ENCODE data around the gene TCF4.
"Not testable (repeated sequence)": the region's sequence is repeated elsewhere in the genome, so short reads cannot be mapped to it uniquely, and the experiment has no call there.

The TCF4 gene

GRCh38 chr18:55489034-55489986, 98.7 kb downstream of the TCF4 start:
- no peak for DNase-seq
- intact Hi-C loops (cut with DNase I), result no loop called here

- intact Hi-C loops (cut with DNase I), result no loop called here
- no peak for DNase-seq
Measured at GRCh38 chr18:55488473-55488872, 99.5 kb downstream of the TCF4 start.

GRCh38 chr18:55487997-55488396, 100.0 kb downstream of the TCF4 start:
- DNase-seq, result no peak
- intact Hi-C loops (cut with DNase I), result no loop called here

- intact Hi-C loops (cut with DNase I), result no loop called here
Measured at GRCh38 chr18:55486936-55487335, 101.1 kb downstream of the TCF4 start.

GRCh38 chr18:55485666-55486065, 102.3 kb downstream of the TCF4 start:
- intact Hi-C loops (cut with DNase I), result no loop called here
- DNase-seq, result no peak

More at GRCh38 chr18:55486936-55487335, 101.1 kb downstream of the TCF4 start:
- no peak for DNase-seq

GRCh38 chr18:55484773-55485172, 103.2 kb downstream of the TCF4 start:
- DNase-seq, result no peak
- intact Hi-C loops (cut with DNase I), result no loop called here

- intact Hi-C loops (cut with DNase I), result no loop called here
- no peak for DNase-seq
Measured at GRCh38 chr18:55483266-55483871, 104.6 kb downstream of the TCF4 start.

- intact Hi-C loops (cut with DNase I), result no loop called here
- no peak for DNase-seq
Measured at GRCh38 chr18:55479656-55480420, 108.2 kb downstream of the TCF4 start.

GRCh38 chr18:55477860-55478581, 110.0 kb downstream of the TCF4 start:
- DNase-seq, result peak in 2 of 42 donors; percentile 21 to 43
- intact Hi-C loops (cut with DNase I), result no loop called here

GRCh38 chr18:55477499-55477859, 110.5 kb downstream of the TCF4 start:
- intact Hi-C loops (cut with DNase I), result no loop called here
- DNase-seq, result peak in 1 of 42 donors; percentile 44

- intact Hi-C loops (cut with DNase I), result no loop called here
- no peak for DNase-seq
Measured at GRCh38 chr18:55475916-55476315, 112.1 kb downstream of the TCF4 start.

GRCh38 chr18:55475467-55475866, 112.5 kb downstream of the TCF4 start:
- no peak for DNase-seq
- intact Hi-C loops (cut with DNase I), result no loop called here

- intact Hi-C loops (cut with DNase I), result no loop called here
- DNase-seq, result no peak
Measured at GRCh38 chr18:55473560-55473959, 114.4 kb downstream of the TCF4 start.

GRCh38 chr18:55473058-55473457, 114.9 kb downstream of the TCF4 start:
- DNase-seq, result no peak
- intact Hi-C loops (cut with DNase I), result no loop called here

GRCh38 chr18:55470826-55471225, 117.2 kb downstream of the TCF4 start:
- intact Hi-C loops (cut with DNase I), result no loop called here

GRCh38 chr18:55469134-55469533, 118.9 kb downstream of the TCF4 start:
- DNase-seq; intact Hi-C loops (cut with DNase I): not testable (repeated sequence)

More at GRCh38 chr18:55470826-55471225, 117.2 kb downstream of the TCF4 start:
- DNase-seq, result no peak

- no peak for DNase-seq
Measured at GRCh38 chr18:55466789-55467188, 121.2 kb downstream of the TCF4 start.

GRCh38 chr18:55465313-55465712, 122.7 kb downstream of the TCF4 start:
- intact Hi-C loops (cut with DNase I), result no loop called here
- no peak for DNase-seq

More at GRCh38 chr18:55466789-55467188, 121.2 kb downstream of the TCF4 start:
- intact Hi-C loops (cut with DNase I), result no loop called here

GRCh38 chr18:55464581-55464980, 123.4 kb downstream of the TCF4 start:
- intact Hi-C loops (cut with DNase I), result no loop called here
- DNase-seq, result no peak

Measured in head of caudate nucleus (tissue), 42 donors.